Nephron (organoid): ENCODE data around the gene TSPAN18.

Experiments used
- H3K27ac Mint-ChIP-seq, 3 experiments: 2 replicates each; pipeline ENCODE4 v1.8.0; 2020; ENCODE audit warnings: mixed read lengths in 3 of 3, mild to moderate bottlenecking in 2 of 3, moderate library complexity in 1 of 3
- H3K27me3 Mint-ChIP-seq: 2 replicates; pipeline ENCODE4 v1.8.0; 2021; ENCODE audit warnings: low read depth, mild to moderate bottlenecking, moderate library complexity, mixed read lengths
- H3K36me3 Mint-ChIP-seq: 2 replicates; pipeline ENCODE4 v1.8.0; 2020; ENCODE audit warnings: low read depth, mixed read lengths
- H3K4me1 Mint-ChIP-seq: 2 replicates; pipeline ENCODE4 v1.8.0; 2020; ENCODE audit warnings: mixed read lengths
- H3K4me3 Mint-ChIP-seq, 3 experiments: 2 replicates each; pipeline ENCODE4 v1.8.0; 2020; ENCODE audit warnings: mild to moderate bottlenecking in 3 of 3, mixed read lengths in 3 of 3, moderate library complexity in 2 of 3
- H3K9me3 Mint-ChIP-seq: 2 replicates; pipeline ENCODE4 v1.8.0; 2020; ENCODE audit warnings: mixed read lengths
- CTCF ChIP-seq, 3 experiments: fragments of 200-600 bp; sonication (generic); IDR thresholded peaks; one replicate each; pipeline ENCODE4 v1.5.0; 2021; ENCODE audit warnings: antibody characterized with exemption in 3 of 3; ENCODE audit not compliant: unreplicated experiment in 3 of 3

The TSPAN18 gene

DNA sequence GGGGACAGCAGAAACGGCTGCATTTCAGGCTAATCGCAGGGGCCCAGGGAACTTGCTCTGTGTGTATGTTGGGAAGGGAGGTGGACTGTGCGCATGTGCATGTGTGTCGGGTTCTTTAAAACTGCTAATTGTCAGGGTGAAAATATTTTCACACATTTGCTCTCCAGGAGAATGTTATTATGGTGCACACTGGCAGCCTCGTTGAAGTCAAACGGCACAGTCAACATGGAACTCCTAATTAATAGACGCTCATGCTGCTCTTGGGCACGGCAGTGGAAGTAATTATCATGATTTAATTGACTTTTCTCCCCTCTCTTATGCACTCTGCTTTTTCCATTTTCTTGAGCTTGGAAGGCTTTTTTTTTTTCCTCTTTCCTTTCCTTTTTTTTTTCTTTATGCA, 92.6 kb downstream of the TSPAN18 start:
- Mint-ChIP-seq H3K4me3 (no peak overlapping the region), H3K27ac (peak overlapping the region; percentile 31 to 58 (median 57)), H3K9me3 (no peaks in the 10 kb centered on the region), H3K27me3 (peaks cover 7% of the 10 kb centered on the region), H3K36me3 (peaks cover 6% of the 10 kb centered on the region), H3K4me1 (peaks cover 22% of the 10 kb centered on the region)
- no peak for TF ChIP-seq CTCF (IDR thresholded peaks at IDR 0.05; ENCODE audit: unreplicated experiment in 3 of 3)

DNA sequence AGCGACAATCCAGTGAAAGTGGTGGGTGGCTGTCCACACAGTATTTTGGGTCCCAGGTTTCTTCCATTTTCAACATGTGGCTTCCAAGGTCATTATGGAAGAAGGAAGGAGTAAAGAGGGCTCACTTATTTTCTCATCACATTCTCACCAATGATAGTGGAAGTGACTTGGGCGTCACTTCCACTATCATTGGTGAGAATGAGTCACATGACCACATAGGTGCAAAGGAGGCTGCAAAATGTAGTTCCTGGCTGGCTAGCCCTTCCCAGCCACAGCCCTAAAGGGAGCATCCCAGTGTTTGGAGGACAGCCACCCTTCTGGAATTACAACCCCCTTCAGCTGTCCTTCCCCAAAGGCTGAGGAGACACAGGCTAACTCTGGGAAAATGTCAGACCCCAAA, 95.6 kb downstream of the TSPAN18 start:
- Mint-ChIP-seq H3K36me3 (peaks cover 1% of the 10 kb centered on the region), H3K9me3 (no peaks in the 10 kb centered on the region), H3K4me1 (peaks cover 28% of the 10 kb centered on the region), H3K27ac (no peak overlapping the region), H3K4me3 (no peak overlapping the region), H3K27me3 (peaks cover 7% of the 10 kb centered on the region)
- no peak for TF ChIP-seq CTCF (IDR thresholded peaks at IDR 0.05; ENCODE audit: unreplicated experiment in 3 of 3)

DNA sequence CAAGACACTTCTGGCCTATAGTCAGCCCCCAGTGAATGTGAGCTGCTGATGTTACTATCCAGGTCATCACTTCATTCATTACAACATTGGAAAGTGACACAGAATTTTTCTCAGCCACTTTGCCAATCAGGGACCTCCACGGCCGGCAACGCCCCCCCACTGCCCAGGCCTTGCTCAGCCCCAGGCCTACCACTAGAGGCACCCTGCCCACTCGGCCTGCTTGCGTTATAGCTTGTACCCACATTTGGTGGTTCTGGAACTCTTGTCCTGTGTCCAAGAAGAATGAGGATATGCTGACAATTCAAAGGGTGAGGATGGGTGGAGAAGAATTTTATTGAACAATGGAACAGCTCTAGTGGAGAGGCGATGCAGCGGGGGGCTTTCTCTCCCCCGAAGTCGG, 96.2 kb downstream of the TSPAN18 start:
- H3K27ac Mint-ChIP-seq, result peak overlapping the region in 2 of 3 experiments; percentile 64 to 93
- H3K36me3 Mint-ChIP-seq, result no peaks in the 10 kb centered on the region
- no peaks in the 10 kb centered on the region for H3K9me3 Mint-ChIP-seq
- TF ChIP-seq CTCF (IDR thresholded peaks at IDR 0.05; ENCODE audit: unreplicated experiment in 3 of 3), result no peak
- peaks cover 7% of the 10 kb centered on the region for H3K27me3 Mint-ChIP-seq
- no peak overlapping the region for H3K4me3 Mint-ChIP-seq
- H3K4me1 Mint-ChIP-seq, result peaks cover 32% of the 10 kb centered on the region

DNA sequence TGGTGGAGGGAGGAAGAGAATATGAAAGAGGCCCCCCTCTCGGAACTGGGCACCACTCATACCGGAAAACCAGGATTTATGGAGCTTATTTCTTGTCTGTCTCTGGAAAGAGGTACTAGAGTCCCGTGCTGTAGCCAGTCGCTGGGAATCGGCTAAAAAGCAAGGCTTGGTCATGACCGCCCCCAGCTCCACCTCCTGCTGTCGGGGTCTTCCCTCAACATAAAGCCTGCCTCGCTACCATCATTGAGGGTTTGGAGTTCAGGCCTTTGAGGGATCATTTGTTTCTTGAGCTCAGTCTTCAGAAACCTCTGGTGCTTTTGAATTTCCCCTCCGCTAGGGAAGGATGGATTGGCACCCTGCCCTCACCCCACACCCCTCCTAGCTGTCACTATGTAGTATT, 97.1 kb downstream of the TSPAN18 start:
- Mint-ChIP-seq H3K4me1 (peaks cover 32% of the 10 kb centered on the region), H3K27ac (peak overlapping the region; percentile 64 to 93 (median 85)), H3K9me3 (no peaks in the 10 kb centered on the region), H3K27me3 (peaks cover 7% of the 10 kb centered on the region), H3K4me3 (peak overlapping the region in 1 of 3 experiments; percentile 13), H3K36me3 (no peaks in the 10 kb centered on the region)
- no peak for TF ChIP-seq CTCF (IDR thresholded peaks at IDR 0.05; ENCODE audit: unreplicated experiment in 3 of 3)

GRCh38 chr11:44824300-44824704, 97.5 kb downstream of the TSPAN18 start:
- Mint-ChIP-seq H3K27ac (peak overlapping the region; percentile 64 to 93 (median 85)), H3K4me1 (peaks cover 30% of the 10 kb centered on the region), H3K9me3 (no peaks in the 10 kb centered on the region), H3K27me3 (peaks cover 7% of the 10 kb centered on the region), H3K36me3 (no peaks in the 10 kb centered on the region), H3K4me3 (peak overlapping the region in 1 of 3 experiments; percentile 13)
- no peak for TF ChIP-seq CTCF (IDR thresholded peaks at IDR 0.05; ENCODE audit: unreplicated experiment in 3 of 3)

DNA sequence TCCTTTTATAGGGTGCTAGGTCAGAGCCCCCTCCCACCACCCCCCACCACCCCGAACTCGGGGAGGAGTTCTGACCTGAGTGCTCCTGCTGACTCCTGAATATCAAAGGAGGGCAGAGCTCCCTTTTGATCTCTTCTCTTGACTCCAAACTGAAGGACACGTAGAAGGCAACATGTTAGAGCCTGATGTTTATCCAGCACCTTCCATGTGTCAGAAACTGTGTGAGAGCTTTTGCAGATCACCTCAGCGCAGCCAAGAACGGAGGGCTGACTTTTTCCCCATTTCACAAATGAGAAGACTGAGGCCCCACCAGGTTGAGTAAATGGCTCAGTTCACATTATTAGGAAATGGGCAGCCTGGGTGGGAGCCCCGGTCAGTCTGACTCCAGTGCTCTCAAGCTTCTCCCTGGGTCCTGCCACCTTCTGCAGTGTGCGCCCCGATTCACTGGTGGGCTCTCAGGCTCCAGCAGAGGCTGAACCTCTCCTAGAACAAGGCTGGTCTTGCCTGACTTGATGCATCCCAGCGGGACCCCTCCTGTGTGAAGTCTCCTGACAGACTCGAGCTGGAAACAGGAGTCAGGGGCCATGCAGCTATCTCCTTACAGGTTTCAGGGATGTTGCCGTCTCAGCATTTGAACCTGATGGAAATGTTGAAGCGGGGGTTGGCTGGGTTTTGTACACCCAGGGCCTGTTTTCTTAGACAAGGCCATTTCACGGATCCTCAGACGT, 98.5 kb downstream of the TSPAN18 start:
- peaks cover 7% of the 10 kb centered on the region for H3K27me3 Mint-ChIP-seq
- peaks cover 25% of the 10 kb centered on the region for H3K4me1 Mint-ChIP-seq
- H3K9me3 Mint-ChIP-seq, result no peaks in the 10 kb centered on the region
- H3K36me3 Mint-ChIP-seq, result no peaks in the 10 kb centered on the region
- peak overlapping the region; percentile 64 to 93 (median 85) for H3K27ac Mint-ChIP-seq
- TF ChIP-seq CTCF (IDR thresholded peaks at IDR 0.05; ENCODE audit: unreplicated experiment in 3 of 3), result no peak
- H3K4me3 Mint-ChIP-seq, result no peak overlapping the region
